ENCODE results near the gene TERT.
"Not testable (repeated sequence)": the region's sequence is repeated elsewhere in the genome, so short reads cannot be mapped to it uniquely, and the experiment has no call there.

Gene TERT

DNA sequence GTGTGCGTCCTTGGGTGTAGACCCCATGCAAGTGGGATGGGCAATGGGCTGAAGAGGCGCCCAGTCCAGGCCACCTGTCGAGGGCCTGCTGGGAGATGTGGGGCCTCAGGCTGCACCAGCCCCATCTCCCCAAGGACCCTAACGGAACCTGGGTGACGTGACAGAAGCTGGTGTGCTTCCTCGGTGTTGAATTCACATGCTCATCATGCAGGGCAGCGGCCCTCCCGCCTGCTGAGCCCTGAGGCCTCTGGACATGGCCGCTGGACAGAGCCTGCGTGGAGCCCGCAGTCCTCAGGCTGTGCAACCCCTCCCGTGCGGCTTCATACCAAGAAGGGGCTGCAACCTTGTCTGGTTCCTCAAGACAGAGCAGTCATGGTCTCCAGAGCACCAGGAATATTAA lies 26.8 kb downstream of the TERT start (continued):
- TF ChIP-seq, protein P1, sequence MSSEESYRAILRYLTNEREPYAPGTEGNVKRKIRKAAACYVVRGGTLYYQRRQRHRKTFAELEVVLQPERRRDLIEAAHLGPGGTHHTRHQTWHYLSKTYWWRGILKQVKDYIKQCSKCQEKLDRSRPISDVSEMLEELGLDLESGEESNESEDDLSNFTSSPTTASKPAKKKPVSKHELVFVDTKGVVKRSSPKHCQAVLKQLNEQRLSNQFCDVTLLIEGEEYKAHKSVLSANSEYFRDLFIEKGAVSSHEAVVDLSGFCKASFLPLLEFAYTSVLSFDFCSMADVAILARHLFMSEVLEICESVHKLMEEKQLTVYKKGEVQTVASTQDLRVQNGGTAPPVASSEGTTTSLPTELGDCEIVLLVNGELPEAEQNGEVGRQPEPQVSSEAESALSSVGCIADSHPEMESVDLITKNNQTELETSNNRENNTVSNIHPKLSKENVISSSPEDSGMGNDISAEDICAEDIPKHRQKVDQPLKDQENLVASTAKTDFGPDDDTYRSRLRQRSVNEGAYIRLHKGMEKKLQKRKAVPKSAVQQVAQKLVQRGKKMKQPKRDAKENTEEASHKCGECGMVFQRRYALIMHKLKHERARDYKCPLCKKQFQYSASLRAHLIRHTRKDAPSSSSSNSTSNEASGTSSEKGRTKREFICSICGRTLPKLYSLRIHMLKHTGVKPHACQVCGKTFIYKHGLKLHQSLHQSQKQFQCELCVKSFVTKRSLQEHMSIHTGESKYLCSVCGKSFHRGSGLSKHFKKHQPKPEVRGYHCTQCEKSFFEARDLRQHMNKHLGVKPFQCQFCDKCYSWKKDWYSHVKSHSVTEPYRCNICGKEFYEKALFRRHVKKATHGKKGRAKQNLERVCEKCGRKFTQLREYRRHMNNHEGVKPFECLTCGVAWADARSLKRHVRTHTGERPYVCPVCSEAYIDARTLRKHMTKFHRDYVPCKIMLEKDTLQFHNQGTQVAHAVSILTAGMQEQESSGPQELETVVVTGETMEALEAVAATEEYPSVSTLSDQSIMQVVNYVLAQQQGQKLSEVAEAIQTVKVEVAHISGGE (tag by site-specific recombination; conservative IDR thresholded peaks at IDR 0.05; ENCODE audit: low read depth), result no peak
- TF ChIP-seq ZNF266 (tag by site-specific recombination; IDR thresholded peaks at IDR 0.05; ENCODE audit: low read depth) (no peak), SALL2 (tag by site-specific recombination; IDR thresholded peaks at IDR 0.05; ENCODE audit: borderline replicate concordance) (no peak), OVOL3 (tag by site-specific recombination; IDR thresholded peaks at IDR 0.05) (no peak), SP7 (tag by site-specific recombination; IDR thresholded peaks at IDR 0.05) (no peak), ZNF701 (tag by site-specific recombination; IDR thresholded peaks at IDR 0.05) (no peak), ZNF791 (tag by site-specific recombination; IDR thresholded peaks at IDR 0.05) (no peak), ZNF155 (tag by site-specific recombination; IDR thresholded peaks at IDR 0.05) (no peak), ZFP3 (tag by site-specific recombination; IDR thresholded peaks at IDR 0.05; ENCODE audit: low read depth) (no peak), SP2 (tag by site-specific recombination; IDR thresholded peaks at IDR 0.05) (no peak)
- TF ChIP-seq, protein P2, sequence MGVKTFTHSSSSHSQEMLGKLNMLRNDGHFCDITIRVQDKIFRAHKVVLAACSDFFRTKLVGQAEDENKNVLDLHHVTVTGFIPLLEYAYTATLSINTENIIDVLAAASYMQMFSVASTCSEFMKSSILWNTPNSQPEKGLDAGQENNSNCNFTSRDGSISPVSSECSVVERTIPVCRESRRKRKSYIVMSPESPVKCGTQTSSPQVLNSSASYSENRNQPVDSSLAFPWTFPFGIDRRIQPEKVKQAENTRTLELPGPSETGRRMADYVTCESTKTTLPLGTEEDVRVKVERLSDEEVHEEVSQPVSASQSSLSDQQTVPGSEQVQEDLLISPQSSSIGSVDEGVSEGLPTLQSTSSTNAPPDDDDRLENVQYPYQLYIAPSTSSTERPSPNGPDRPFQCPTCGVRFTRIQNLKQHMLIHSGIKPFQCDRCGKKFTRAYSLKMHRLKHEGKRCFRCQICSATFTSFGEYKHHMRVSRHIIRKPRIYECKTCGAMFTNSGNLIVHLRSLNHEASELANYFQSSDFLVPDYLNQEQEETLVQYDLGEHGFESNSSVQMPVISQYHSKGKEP (tag by site-specific recombination; IDR thresholded peaks at IDR 0.05), result no peak
- TF ChIP-seq, protein P3, sequence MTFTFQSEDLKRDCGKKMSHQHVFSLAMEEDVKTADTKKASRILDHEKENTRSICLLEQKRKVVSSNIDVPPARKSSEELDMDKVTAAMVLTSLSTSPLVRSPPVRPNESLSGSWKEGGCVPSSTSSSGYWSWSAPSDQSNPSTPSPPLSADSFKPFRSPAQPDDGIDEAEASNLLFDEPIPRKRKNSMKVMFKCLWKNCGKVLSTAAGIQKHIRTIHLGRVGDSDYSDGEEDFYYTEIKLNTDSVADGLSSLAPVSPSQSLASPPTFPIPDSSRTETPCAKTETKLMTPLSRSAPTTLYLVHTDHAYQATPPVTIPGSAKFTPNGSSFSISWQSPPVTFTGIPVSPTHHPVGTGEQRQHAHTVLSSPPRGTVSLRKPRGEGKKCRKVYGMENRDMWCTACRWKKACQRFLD (tag by site-specific recombination; IDR thresholded peaks at IDR 0.05), result no peak
- TF ChIP-seq, protein P4, sequence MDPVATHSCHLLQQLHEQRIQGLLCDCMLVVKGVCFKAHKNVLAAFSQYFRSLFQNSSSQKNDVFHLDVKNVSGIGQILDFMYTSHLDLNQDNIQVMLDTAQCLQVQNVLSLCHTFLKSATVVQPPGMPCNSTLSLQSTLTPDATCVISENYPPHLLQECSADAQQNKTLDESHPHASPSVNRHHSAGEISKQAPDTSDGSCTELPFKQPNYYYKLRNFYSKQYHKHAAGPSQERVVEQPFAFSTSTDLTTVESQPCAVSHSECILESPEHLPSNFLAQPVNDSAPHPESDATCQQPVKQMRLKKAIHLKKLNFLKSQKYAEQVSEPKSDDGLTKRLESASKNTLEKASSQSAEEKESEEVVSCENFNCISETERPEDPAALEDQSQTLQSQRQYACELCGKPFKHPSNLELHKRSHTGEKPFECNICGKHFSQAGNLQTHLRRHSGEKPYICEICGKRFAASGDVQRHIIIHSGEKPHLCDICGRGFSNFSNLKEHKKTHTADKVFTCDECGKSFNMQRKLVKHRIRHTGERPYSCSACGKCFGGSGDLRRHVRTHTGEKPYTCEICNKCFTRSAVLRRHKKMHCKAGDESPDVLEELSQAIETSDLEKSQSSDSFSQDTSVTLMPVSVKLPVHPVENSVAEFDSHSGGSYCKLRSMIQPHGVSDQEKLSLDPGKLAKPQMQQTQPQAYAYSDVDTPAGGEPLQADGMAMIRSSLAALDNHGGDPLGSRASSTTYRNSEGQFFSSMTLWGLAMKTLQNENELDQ (tag by site-specific recombination; IDR thresholded peaks at IDR 0.05; ENCODE audit: low read depth), result no peak

DNA sequence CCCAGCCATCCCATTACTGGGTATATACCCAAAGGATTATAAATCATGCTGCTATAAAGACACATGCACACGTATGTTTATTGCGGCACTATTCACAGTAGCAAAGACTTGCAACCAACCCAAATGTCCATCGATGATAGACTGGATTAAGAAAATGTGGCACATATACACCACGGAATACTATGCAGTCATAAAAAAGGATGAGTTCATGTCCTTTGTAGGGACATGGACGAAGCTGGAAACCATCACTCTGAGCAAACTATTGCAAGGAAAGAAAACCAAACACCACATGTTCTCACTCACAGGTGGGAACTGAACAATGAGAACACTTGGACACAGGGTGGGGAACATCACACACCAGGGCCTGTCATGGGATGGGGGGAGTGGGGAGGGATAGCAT lies 27.4 kb downstream of the TERT start:
- H3K4me3 ChIP-seq (ENCODE audit: low read depth, low read length); POLR2A ChIA-PET; CTCF ChIA-PET; H3K9me3 ChIP-seq (ENCODE audit: control insufficient read depth, insufficient read depth, low read depth, low read length); H3K4me1 ChIP-seq (ENCODE audit: control insufficient read depth, insufficient read depth, low read length); H3K27ac ChIP-seq (ENCODE audit: extremely low read depth, low read depth, low read length); H3K36me3 ChIP-seq (ENCODE audit: control insufficient read depth in 2 of 2, insufficient read depth in 1 of 2, low read length in 2 of 2): not testable (repeated sequence)
- peak; percentile 91 for TF ChIP-seq ZNF146 (tag by site-specific recombination; IDR thresholded peaks at IDR 0.05)

DNA sequence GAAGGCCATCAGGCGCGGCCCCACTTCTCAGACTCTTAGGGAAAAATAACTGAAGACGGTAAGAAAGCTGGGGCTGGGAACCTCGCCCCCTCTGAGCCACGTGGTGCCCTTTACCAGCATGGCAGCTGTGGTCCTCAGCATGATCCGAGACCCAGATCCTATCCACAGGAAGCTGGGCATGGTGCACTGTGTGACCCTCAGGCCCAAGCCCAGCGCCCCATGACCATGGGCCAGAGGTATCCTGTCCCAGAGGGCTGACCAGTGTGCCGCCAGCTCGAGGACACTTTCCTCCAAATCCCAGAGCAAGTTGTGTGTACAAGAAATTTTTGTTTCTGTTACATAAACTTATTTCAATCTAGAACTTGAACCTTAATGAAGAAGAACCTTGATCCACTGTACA lies 28.1 kb downstream of the TERT start:
- CTCF ChIA-PET, result no interaction called here
- no peaks in the 10 kb centered on the region for H3K36me3 ChIP-seq (ENCODE audit: control insufficient read depth in 2 of 2, insufficient read depth in 1 of 2, low read length in 2 of 2)
- H3K9me3 ChIP-seq (ENCODE audit: control insufficient read depth, insufficient read depth, low read depth, low read length), result no peaks in the 10 kb centered on the region
- POLR2A ChIA-PET, result no interaction called here
- no peak overlapping the region for H3K4me3 ChIP-seq (ENCODE audit: low read depth, low read length)
- H3K27ac ChIP-seq (ENCODE audit: extremely low read depth, low read depth, low read length), result no peak overlapping the region
- H3K4me1 ChIP-seq (ENCODE audit: control insufficient read depth, insufficient read depth, low read length), result no peaks in the 10 kb centered on the region
- TF ChIP-seq ZNF391 (tag by site-specific recombination; IDR thresholded peaks at IDR 0.05; ENCODE audit: borderline replicate concordance, low read depth), result no peak
- TF ChIP-seq ZFP69B (tag by site-specific recombination; IDR thresholded peaks at IDR 0.05), result no peak
- no peak for TF ChIP-seq SP3 (tag by site-specific recombination; IDR thresholded peaks at IDR 0.05)
- TF ChIP-seq ZNF629 (tag by site-specific recombination; IDR thresholded peaks at IDR 0.05), result no peak
- no peak for TF ChIP-seq ZNF560 (tag by site-specific recombination; IDR thresholded peaks at IDR 0.05; ENCODE audit: borderline replicate concordance)
- TF ChIP-seq WT1 (tag by site-specific recombination; IDR thresholded peaks at IDR 0.05), result no peak
- no peak for TF ChIP-seq ZNF621 (tag by site-specific recombination; IDR thresholded peaks at IDR 0.05)
- no peak for TF ChIP-seq ZNF654 (tag by site-specific recombination; IDR thresholded peaks at IDR 0.05; ENCODE audit: low read depth)
- TF ChIP-seq ZNF76 (tag by site-specific recombination; IDR thresholded peaks at IDR 0.05; ENCODE audit: borderline replicate concordance, low read depth), result no peak
- TF ChIP-seq, protein P4 (tag by site-specific recombination; IDR thresholded peaks at IDR 0.05; ENCODE audit: low read depth), result no peak
- TF ChIP-seq ZSCAN16 (tag by site-specific recombination; IDR thresholded peaks at IDR 0.05), result no peak
